KMS-11 (cell line): ENCODE data around the gene CLDN8.

ENCODE experiments used
- H2AFZ ChIP-seq: fragments of 200-600 bp; sonication (generic); 2 replicates; pipeline ENCODE4 v1.6.1; 2016; ENCODE audit warnings: antibody characterized with exemption, mixed run types, low read depth
- H3K27ac ChIP-seq: fragments of 200-600 bp; sonication (generic); 2 replicates; pipeline ENCODE4 v1.6.1; 2016; ENCODE audit warnings: mild to moderate bottlenecking, mixed run types
- H3K27me3 ChIP-seq: fragments of 200-600 bp; sonication (generic); 2 replicates; pipeline ENCODE4 v1.6.1; 2017; ENCODE audit warnings: mild to moderate bottlenecking, low read depth, mixed run types, moderate library complexity; ENCODE audit not compliant: insufficient read depth
- H3K36me3 ChIP-seq: fragments of 200-600 bp; sonication (generic); 2 replicates; pipeline ENCODE4 v1.6.1; 2017; ENCODE audit warnings: mild to moderate bottlenecking, mixed run types; ENCODE audit not compliant: insufficient read depth
- H3K4me1 ChIP-seq: fragments of 200-600 bp; sonication (generic); 2 replicates; pipeline ENCODE4 v1.6.1; 2016; ENCODE audit warnings: mild to moderate bottlenecking, low read depth, mixed run types; ENCODE audit not compliant: poor library complexity, severe bottlenecking
- H3K4me2 ChIP-seq: fragments of 200-600 bp; sonication (generic); 2 replicates; pipeline ENCODE4 v1.7.0; 2016; ENCODE audit warnings: mild to moderate bottlenecking, mixed run types
- H3K4me3 ChIP-seq: fragments of 200-600 bp; sonication (generic); IDR thresholded peaks from 2 replicates; pipeline ENCODE4 v1.6.1; 2017; ENCODE audit warnings: low read depth, low read length, mixed read lengths; ENCODE audit not compliant: insufficient read depth
- H3K79me2 ChIP-seq: fragments of 200-600 bp; sonication (generic); 2 replicates; pipeline ENCODE4 v1.6.1; 2016; ENCODE audit warnings: low read depth, mixed run types; ENCODE audit not compliant: insufficient read depth
- H3K9ac ChIP-seq: fragments of 200-600 bp; sonication (generic); 2 replicates; pipeline ENCODE4 v1.6.1; 2016; ENCODE audit warnings: mild to moderate bottlenecking, mixed run types
- H4K20me1 ChIP-seq: fragments of 200-600 bp; sonication (generic); 2 replicates; pipeline ENCODE4 v1.6.1; 2016; ENCODE audit warnings: mild to moderate bottlenecking, mixed run types; ENCODE audit not compliant: insufficient read depth
- TF ChIP-seq, protein P1 (sequence below): fragments of 200-600 bp; sonication (generic); conservative IDR thresholded peaks from 2 replicates; pipeline ENCODE4 v1.6.1; 2017; ENCODE audit warnings: low read depth, mild to moderate bottlenecking, antibody characterized with exemption, low read length, moderate library complexity, mixed read lengths

CLDN8 gene

DNA sequence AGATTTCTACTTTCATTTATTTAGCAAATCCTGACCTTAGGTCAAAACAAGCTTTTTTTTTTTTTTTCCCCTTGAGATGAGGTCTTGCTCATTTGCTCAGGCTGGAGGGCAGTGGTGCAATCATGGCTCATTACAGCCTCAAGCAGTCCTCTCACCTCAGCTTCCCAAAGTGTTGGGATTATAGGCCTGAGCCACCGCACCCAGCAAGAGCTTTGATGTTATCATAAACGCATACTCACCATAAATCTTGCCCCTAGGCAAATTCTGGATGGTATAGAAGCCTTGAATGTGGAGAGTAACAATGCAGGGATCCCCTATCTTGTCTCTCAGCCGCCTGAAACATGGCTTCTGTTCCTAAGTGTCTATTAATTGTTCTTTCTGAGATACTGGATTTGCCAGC is 24.8 kb upstream of the CLDN8 start:
- Histone ChIP-seq H4K20me1 (no peaks in the 10 kb centered on the region), H3K9ac (no peak overlapping the region), H3K27ac (no peak overlapping the region), H2AFZ (no peak overlapping the region), H3K27me3 (no peaks in the 10 kb centered on the region), H3K36me3 (no peaks in the 10 kb centered on the region), H3K4me2 (no peak overlapping the region), H3K4me3 (no peak overlapping the region), H3K79me2 (no peaks in the 10 kb centered on the region), H3K4me1 (no peaks in the 10 kb centered on the region)
- TF ChIP-seq, protein P1, sequence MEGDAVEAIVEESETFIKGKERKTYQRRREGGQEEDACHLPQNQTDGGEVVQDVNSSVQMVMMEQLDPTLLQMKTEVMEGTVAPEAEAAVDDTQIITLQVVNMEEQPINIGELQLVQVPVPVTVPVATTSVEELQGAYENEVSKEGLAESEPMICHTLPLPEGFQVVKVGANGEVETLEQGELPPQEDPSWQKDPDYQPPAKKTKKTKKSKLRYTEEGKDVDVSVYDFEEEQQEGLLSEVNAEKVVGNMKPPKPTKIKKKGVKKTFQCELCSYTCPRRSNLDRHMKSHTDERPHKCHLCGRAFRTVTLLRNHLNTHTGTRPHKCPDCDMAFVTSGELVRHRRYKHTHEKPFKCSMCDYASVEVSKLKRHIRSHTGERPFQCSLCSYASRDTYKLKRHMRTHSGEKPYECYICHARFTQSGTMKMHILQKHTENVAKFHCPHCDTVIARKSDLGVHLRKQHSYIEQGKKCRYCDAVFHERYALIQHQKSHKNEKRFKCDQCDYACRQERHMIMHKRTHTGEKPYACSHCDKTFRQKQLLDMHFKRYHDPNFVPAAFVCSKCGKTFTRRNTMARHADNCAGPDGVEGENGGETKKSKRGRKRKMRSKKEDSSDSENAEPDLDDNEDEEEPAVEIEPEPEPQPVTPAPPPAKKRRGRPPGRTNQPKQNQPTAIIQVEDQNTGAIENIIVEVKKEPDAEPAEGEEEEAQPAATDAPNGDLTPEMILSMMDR: no peak

DNA sequence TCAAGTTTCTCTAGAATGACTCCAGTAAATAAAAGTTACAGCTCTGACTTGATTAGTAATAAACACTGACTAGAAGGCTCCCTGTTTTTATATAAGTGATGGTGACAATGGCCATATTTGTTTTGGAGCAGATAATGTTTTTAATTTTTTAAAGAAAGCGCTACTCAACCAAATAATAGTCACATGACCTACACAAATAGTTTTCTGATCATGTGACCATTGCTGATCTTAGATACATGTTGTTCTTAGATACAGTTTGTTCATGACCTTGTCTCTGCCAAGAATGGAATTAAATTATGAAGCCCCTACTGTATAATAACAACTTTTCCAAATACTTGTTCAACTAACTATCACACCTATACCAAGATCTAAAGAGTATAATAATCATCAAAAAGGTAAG is 22.3 kb upstream of the CLDN8 start:
- TF ChIP-seq, protein P1: no peak
- H3K4me1 ChIP-seq: no peaks in the 10 kb centered on the region
- H2AFZ ChIP-seq: no peak overlapping the region

DNA sequence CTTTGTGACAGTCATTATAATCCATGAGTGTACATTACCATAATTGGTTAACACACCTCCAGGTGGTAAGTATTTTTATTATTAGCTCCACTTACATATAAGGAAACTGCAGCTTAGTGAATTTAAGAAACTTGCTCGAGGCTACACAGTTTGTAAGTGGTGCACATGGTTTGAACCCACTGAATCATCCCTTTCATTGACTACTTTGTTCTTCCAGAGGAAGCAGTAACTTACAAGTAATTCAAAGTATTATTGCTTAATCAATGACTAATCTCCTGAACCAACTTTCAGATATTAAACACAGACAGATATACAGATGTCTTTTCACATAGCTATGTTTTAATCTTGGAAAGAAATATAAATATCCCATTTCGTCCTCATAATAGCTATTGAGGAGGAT is 18.7 kb upstream of the CLDN8 start:
- no peaks in the 10 kb centered on the region for H3K4me1 ChIP-seq
- no peaks in the 10 kb centered on the region for H3K36me3 ChIP-seq
- H3K4me2 ChIP-seq: no peak overlapping the region
- TF ChIP-seq, protein P1: no peak
- no peak overlapping the region for H2AFZ ChIP-seq
- H4K20me1 ChIP-seq: no peaks in the 10 kb centered on the region
- no peaks in the 10 kb centered on the region for H3K27me3 ChIP-seq
- H3K4me3 ChIP-seq: no peak overlapping the region
- H3K9ac ChIP-seq: no peak overlapping the region
- H3K79me2 ChIP-seq: no peaks in the 10 kb centered on the region
- no peak overlapping the region for H3K27ac ChIP-seq

More for the DNA sequence above, 22.3 kb upstream of the CLDN8 start:
- H3K9ac ChIP-seq: no peak overlapping the region
- no peak overlapping the region for H3K4me2 ChIP-seq
- H3K27me3 ChIP-seq: no peaks in the 10 kb centered on the region
- H3K79me2 ChIP-seq: no peaks in the 10 kb centered on the region
- H3K27ac ChIP-seq: no peak overlapping the region
- H4K20me1 ChIP-seq: no peaks in the 10 kb centered on the region
- no peak overlapping the region for H3K4me3 ChIP-seq
- no peaks in the 10 kb centered on the region for H3K36me3 ChIP-seq

DNA sequence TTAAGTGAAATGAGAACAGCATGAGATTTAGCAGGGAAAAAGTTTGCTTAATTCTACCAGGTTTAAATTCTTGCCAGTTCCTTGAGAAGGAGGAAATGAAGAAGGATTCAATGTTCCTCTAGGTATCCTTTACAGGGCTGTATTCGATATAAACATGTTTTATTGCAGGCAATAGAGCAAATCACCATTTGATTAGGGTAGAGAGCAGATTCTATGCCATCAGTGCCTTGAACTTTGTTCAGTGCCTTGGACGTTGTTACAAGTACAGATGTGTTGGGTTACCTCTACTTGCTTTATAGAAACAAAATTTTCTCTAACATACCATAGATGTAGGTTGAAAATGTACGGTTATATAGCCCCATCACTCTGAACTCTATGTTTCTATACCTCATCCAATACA is 18.2 kb upstream of the CLDN8 start:
- H4K20me1 ChIP-seq: no peaks in the 10 kb centered on the region
- no peak overlapping the region for H3K4me2 ChIP-seq
- H3K79me2 ChIP-seq: no peaks in the 10 kb centered on the region
- no peaks in the 10 kb centered on the region for H3K27me3 ChIP-seq
- TF ChIP-seq, protein P1: no peak
- H3K27ac ChIP-seq: no peak overlapping the region
- no peaks in the 10 kb centered on the region for H3K4me1 ChIP-seq
- H2AFZ ChIP-seq: no peak overlapping the region
- no peak overlapping the region for H3K4me3 ChIP-seq
- H3K9ac ChIP-seq: no peak overlapping the region
- H3K36me3 ChIP-seq: no peaks in the 10 kb centered on the region
